K562 (cell line): ENCODE results near the gene ITGAX. TPM values are rescaled to one million over a fixed set of nuclear protein-coding genes. Genes with fewer than 3 reads are reported as not detected.

Experiments used
- ATAC-seq: fragments of 200-7000 bp; cut with Tn5 transposase; 3 replicates; pipeline ENCODE4 v1.9.1; 2020; ENCODE audit warnings: moderate library complexity
- BruUV-seq: library from RNA; stranded (reverse); fragments of 400-500 nt; replicated peaks from 2 replicates; lab custom pipeline; 2021; lab: Mats Ljungman, UMichigan
- CTCF ChIA-PET: fragments of 300-600 bp; formaldehyde crosslinking; extraction: SDS; loops from one replicate; lab custom pipeline; 2021; ENCODE audit warnings: low intra/inter-chr PET ratio; lab: Yijun Ruan, JAX
- POLR2A ChIA-PET: fragments of 300-600, 350-650 bp; sonication (Branson Sonifier 250); formaldehyde crosslinking; extraction: SDS; loops from one replicate; lab custom pipeline; 2021; ENCODE audit warnings: antibody characterized with exemption, inconsistent platforms; lab: Yijun Ruan, JAX
- DNase-seq, 4 experiments: peaks; one replicate each; pipeline versions ENCODE4 v3.0.0 to v3.0.0-alpha.2; 2011 to 2018; ENCODE audit warnings: low spot score in 3 of 4, mixed read lengths in 3 of 4; ENCODE audit errors: extremely low read depth in 1 of 4
- FAIRE-seq: peaks from 2 replicates; lab custom pipeline; 2011; peaks lifted over from hg19 to GRCh38; lab: Jason Lieb, UNC
- H2AFZ ChIP-seq: 2 replicates; pipeline ENCODE4 v1.6.0; 2011; ENCODE audit warnings: low read depth, low read length, control low read depth, inconsistent platforms
- H3K27ac ChIP-seq: fragments of 200-600 bp; 3 replicates; pipeline ENCODE4 v1.8.0; 2011; ENCODE audit warnings: low read depth, mild to moderate bottlenecking, control low read depth, inconsistent platforms, low read length, moderate library complexity, mixed read lengths; ENCODE audit errors: extremely low read depth
- H3K27me3 ChIP-seq, 2 experiments: fragments of 300-600 bp in 1 of 2; 2 replicates in 1 of 2; 3 replicates in 1 of 2; pipeline versions ENCODE4 v1.6.0 to v1.8.0; 2011; ENCODE audit warnings: inconsistent platforms in 2 of 2, low read length in 2 of 2, mild to moderate bottlenecking in 1 of 2, mixed read lengths in 1 of 2, moderate library complexity in 1 of 2; ENCODE audit not compliant: control insufficient read depth in 2 of 2, insufficient read depth in 2 of 2
- H3K36me3 ChIP-seq: fragments of 300-600 bp; 3 replicates; pipeline ENCODE4 v1.8.0; 2011; ENCODE audit warnings: mild to moderate bottlenecking, low read length, inconsistent platforms; ENCODE audit not compliant: control insufficient read depth, insufficient read depth
- H3K4me1 ChIP-seq, 2 experiments: fragments of 200-600 bp in 1 of 2; replicated peaks in 1 of 2; 2 replicates in 1 of 2; 3 replicates in 1 of 2; pipeline versions ENCODE4 v1.5.1 to v1.8.0; 2011; ENCODE audit warnings: inconsistent platforms in 2 of 2, low read length in 2 of 2, mild to moderate bottlenecking in 1 of 2, mixed read lengths in 1 of 2, moderate library complexity in 1 of 2; ENCODE audit not compliant: control insufficient read depth in 2 of 2, insufficient read depth in 2 of 2
- H3K4me2 ChIP-seq: 2 replicates; pipeline ENCODE4 v1.6.1; 2011; ENCODE audit warnings: low read length, control low read depth, inconsistent platforms, mixed read lengths; ENCODE audit not compliant: insufficient read depth
- H3K4me3 ChIP-seq: fragments of 200-600 bp; sonication (generic), shearing (Covaris generic); 2 replicates; pipeline ENCODE4 v1.5.1; 2016; ENCODE audit warnings: control low read depth, inconsistent platforms
- H3K79me2 ChIP-seq: fragments of 200-600 bp; 3 replicates; pipeline ENCODE4 v1.8.0; 2011; ENCODE audit warnings: low read length, inconsistent platforms; ENCODE audit not compliant: control insufficient read depth, insufficient read depth
- H3K9ac ChIP-seq, 2 experiments: 2 replicates each; pipeline versions ENCODE4 v1.6.0 to v1.6.1; 2011; ENCODE audit warnings: low read depth in 2 of 2, low read length in 2 of 2, control low read depth in 1 of 2, inconsistent platforms in 1 of 2, mild to moderate bottlenecking in 1 of 2, mixed read lengths in 1 of 2; ENCODE audit not compliant: insufficient read depth in 1 of 2
- H3K9me1 ChIP-seq: one replicate; pipeline ENCODE4 v1.6.0; 2011; ENCODE audit warnings: inconsistent platforms, mild to moderate bottlenecking, low read length, moderate library complexity; ENCODE audit not compliant: control insufficient read depth, insufficient read depth
- H3K9me3 ChIP-seq: replicated peaks from 2 replicates; pipeline ENCODE4 v1.5.1; 2011; ENCODE audit warnings: low read depth, low read length, inconsistent platforms; ENCODE audit not compliant: control insufficient read depth, insufficient read depth
- H4K20me1 ChIP-seq: replicated peaks from 2 replicates; pipeline ENCODE4 v1.6.1; 2011; ENCODE audit warnings: low read length, inconsistent platforms, mixed read lengths; ENCODE audit not compliant: control insufficient read depth, insufficient read depth
- MCM2 ChIP-seq: fragments of 450-650 bp; IDR thresholded peaks from 2 replicates; pipeline ENCODE4 v1.6.1; 2017; ENCODE audit warnings: low read depth, mild to moderate bottlenecking
- POLR2G ChIP-seq: fragments of 200-400 bp; formaldehyde crosslinking; IDR thresholded peaks from 2 replicates; pipeline ENCODE4 v1.6.1; 2017; ENCODE audit warnings: low read depth, mild to moderate bottlenecking, antibody characterized with exemption, low read length, moderate library complexity
- TARDBP ChIP-seq: fragments of 450-650 bp; IDR thresholded peaks from 2 replicates; pipeline ENCODE4 v1.6.1; 2016
- ZNF668 ChIP-seq: fragments of 250-450 bp; sonication (Bioruptor Pico); IDR thresholded peaks from 2 replicates; pipeline ENCODE4 v1.8.0; 2022; ENCODE audit warnings: mild to moderate bottlenecking, inconsistent platforms
- WGBS: fragments of 100-300 bp; shearing (Covaris generic); methylation state at CpG from one replicate; pipeline ENCODE4 v1.1.6; 2016; ENCODE audit warnings: low coverage, mixed read lengths; ENCODE audit not compliant: insufficient coverage; ENCODE audit errors: missing lambda C conversion rate; 5-methylcytosine and 5-hydroxymethylcytosine counted together
- in situ Hi-C: fragments of 300-500 bp; cut with MboI; formaldehyde crosslinking; loops from 4 replicates; pipeline ENCODE4 v1.15.0; 2018; ENCODE audit warnings: inconsistent platforms, mixed read lengths
- intact Hi-C: fragments of 100-400 bp; cut with micrococcal nuclease; formaldehyde crosslinking; loops from 2 replicates; pipeline ENCODE4 v1.14.2; 2022
- polyA plus RNA-seq, 8 experiments: library from polyadenylated mRNA; depleted of rRNA in 4 of 8; stranded (reverse) in 5 of 8; unstranded in 3 of 8; fragments of >200 nt; fragmentation: Nextera tagmentation in 2 of 8; fragmentation: Illumina TruSeq in 1 of 8; extraction: Ambion mirVana in 2 of 8; extraction: Trizol in 1 of 8; gene quantifications; 2 replicates each; pipeline versions ENCODE4 v1.2.1 to v1.2.3, GENCODE V29; 2011 to 2014; ENCODE audit warnings: inconsistent platforms in 1 of 8, missing spikeins in 1 of 8
- total RNA-seq, 7 experiments: library from RNA; depleted of rRNA in 6 of 7; stranded (reverse); fragments of >200 nt in 6 of 7; fragmentation: Illumina TruSeq in 2 of 7; extraction: Trizol in 2 of 7; gene quantifications; 2 replicates each; pipeline versions ENCODE4 v1.2.1 to v1.2.3, GENCODE V29; 2011 to 2021; ENCODE audit warnings: low replicate concordance in 1 of 7
- TF ChIP-seq, protein P1 (sequence below): fragments of 450-650 bp; formaldehyde crosslinking; IDR thresholded peaks from 2 replicates; pipeline ENCODE4 v1.4.0; 2020; ENCODE audit warnings: mild to moderate bottlenecking, moderate library complexity

Gene ITGAX
- total and polyA plus RNA-seq, 9 of the 15 experiments (the other 6 are each of a cell fraction or from before 2014, with no cell fraction given): 0.03 to 0.58 (median 0.14) TPM

GRCh38 chr16:31397096-31397660, 42.2 kb downstream of the ITGAX start:
- Histone ChIP-seq H3K27ac (no peak overlapping the region), H3K9ac (peak overlapping the region in 1 of 2 experiments; percentile 45; a peak in 1 of 4 replicates), H3K9me3 (no peaks in the 10 kb centered on the region), H3K4me3 (no peak overlapping the region), H2AFZ (no peak overlapping the region), H3K4me1 (peaks cover 0 to 7% of the 10 kb centered on the region in 2 experiments; a peak in 2 of 5 replicates), H3K36me3 (no peaks in the 10 kb centered on the region), H3K79me2 (no peaks in the 10 kb centered on the region), H4K20me1 (no peaks in the 10 kb centered on the region)
- in situ Hi-C loops: no loop called here
- intact Hi-C loops: no loop called here
- no peak for DNase-seq
- ChIA-PET POLR2A (no interaction called here), CTCF (interaction anchor here (0.7 kb wide), 1 partner anchor 12 kb away, joined by 4 read pairs; no protein-coding TSS in a partner anchor)
- TF ChIP-seq POLR2G (0 out of 2 replicates have a peak, but pooled peaks have one; percentile 16), MCM2 (no peak), ZNF668 (no peak), TARDBP (no peak)
- TF ChIP-seq, protein P1, sequence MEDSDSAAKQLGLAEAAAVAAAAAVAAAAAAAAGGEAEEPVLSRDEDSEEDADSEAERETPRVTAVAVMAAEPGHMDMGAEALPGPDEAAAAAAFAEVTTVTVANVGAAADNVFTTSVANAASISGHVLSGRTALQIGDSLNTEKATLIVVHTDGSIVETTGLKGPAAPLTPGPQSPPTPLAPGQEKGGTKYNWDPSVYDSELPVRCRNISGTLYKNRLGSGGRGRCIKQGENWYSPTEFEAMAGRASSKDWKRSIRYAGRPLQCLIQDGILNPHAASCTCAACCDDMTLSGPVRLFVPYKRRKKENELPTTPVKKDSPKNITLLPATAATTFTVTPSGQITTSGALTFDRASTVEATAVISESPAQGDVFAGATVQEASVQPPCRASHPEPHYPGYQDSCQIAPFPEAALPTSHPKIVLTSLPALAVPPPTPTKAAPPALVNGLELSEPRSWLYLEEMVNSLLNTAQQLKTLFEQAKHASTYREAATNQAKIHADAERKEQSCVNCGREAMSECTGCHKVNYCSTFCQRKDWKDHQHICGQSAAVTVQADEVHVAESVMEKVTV (CRISPR knock-in tag): no peak
- TF ChIP-seq, all 486 proteins: peak for 1
- WGBS: 24% methylated on average over 13 of the region's 18 CpGs
- BruUV-seq: no TSS peak
- Histone ChIP-seq H3K9me1 (no peaks in the 10 kb centered on the region), H3K27me3 (peaks cover 3 to 11% of the 10 kb centered on the region in 2 experiments; a peak in 3 of 5 replicates), H3K4me2 (no peak overlapping the region)
- ATAC-seq: no peak
- no peak for FAIRE-seq
